GM18498 (cell line): ENCODE data around the gene ANKEF1.
"Not testable (repeated sequence)": the region's sequence is repeated elsewhere in the genome, so short reads cannot be mapped to it uniquely, and the experiment has no call there.

Experiments used
- ATAC-seq: cut with Tn5 transposase; IDR thresholded peaks from one replicate; pipeline ENCODE4 v1.9.1; 2021; ENCODE audit warnings: mild to moderate bottlenecking, moderate library complexity; ENCODE audit not compliant: unreplicated experiment

ANKEF1 gene

DNA sequence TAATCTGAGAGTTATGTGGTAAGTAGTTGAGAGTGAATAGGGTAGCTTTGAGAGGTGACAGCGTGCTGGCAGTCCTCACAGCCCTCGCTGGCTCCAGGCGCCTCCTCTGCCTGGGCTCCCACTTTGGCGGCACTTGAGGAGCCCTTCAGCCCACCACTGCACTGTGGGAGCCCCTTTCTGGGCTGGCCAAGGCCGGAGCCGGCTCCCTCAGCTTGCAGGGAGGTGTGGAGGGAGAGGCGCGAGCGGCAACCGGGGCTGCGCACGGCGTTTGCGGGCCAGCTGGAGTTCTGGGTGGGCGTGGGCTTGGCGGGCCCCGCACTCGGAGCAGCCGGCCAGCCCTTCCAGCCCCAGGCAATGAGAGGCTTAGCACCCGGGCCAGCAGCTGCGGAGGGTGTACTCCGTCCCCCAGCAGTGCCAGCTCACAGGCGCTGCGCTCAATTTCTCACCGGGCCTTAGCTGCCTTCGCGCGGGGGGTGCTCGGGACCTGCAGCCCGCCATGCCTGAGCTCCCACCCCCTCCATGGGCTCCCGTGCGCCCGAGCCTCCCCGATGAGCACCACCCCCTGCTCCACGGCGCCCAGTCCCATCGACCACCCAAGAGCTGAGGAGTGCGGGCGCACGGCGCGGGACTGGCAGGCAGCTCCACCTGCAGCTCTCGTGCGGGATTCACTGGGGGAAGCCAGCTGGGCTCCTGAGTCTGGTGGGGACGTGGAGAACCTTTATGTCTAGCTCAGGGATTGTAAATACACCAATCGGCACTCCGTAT is 3.2 kb upstream of the ANKEF1 start:
- ATAC-seq = not testable (repeated sequence)

DNA sequence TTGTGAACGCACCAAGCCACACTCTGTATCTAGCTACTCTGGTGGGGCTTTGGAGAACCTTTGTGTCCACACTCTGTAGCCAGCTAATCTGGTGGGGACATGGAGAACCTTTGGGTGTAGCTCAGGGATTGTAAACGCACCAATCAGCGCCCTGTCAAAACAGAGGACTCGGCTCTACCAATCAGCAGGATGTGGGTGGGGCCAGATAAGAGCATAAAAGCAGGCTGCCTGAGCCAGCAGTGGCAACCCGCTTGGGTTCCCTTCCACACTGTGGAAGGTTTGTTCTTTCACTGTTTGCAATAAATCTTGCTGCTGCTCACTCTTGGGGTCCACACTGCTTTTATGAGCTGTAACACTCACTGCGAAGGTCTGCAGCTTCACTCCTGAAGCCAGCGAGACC is 2.5 kb upstream of the ANKEF1 start:
- ATAC-seq = not testable (repeated sequence)

DNA sequence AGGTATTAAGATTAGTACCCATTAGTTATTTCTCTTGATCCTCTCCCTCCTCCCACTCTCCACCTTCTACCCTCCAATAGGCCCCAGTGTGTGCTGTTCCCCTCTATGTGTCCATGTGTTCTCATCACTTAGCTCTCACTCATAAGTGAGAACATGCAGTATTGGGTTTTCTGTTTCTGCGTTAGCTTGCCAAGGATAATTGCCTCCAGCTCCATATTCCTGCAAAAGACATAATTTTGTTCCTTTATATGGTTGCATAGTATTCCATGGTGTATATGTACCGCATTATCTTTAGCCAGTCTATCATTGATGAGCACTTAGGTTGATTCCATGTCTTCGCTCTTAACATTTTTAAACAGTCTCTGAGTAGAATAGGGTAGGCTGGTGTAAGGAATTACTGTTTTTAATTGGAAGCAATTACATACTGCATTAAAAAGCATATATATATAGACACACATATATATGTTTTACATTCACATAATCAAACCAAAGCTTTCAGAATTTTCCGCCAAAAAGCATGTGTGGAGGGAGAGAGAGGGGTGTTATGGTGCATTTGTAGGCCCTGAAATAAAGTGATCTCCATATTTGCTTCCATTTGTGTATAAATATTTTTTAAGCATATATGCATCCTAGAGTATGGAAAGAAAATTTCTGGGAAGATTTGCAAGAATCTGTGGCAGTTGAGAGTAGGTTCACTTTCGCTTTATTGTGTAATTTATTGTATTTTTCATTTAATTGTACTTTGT is 709 bp upstream of the ANKEF1 start:
- ATAC-seq = no peak

DNA sequence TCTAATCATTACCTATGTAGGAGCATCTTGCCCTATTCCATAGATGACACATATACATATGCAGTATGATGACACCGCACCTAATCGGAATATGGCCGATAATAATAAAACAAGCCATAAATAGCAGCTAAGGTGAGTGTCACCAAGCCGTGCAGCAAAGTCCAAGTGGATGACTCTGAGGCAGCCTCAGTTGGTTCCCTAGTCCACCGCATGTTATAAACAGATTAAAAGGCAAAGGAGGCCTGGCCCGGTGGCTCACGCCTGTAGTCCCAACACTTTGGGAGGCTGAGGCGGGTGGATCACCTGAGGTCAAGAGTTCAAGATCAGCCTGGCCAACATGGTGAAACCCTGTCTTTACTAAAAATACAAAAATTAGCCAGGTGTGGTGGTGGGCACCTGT is 1.5 kb downstream of the ANKEF1 start:
- ATAC-seq = not testable (repeated sequence)

DNA sequence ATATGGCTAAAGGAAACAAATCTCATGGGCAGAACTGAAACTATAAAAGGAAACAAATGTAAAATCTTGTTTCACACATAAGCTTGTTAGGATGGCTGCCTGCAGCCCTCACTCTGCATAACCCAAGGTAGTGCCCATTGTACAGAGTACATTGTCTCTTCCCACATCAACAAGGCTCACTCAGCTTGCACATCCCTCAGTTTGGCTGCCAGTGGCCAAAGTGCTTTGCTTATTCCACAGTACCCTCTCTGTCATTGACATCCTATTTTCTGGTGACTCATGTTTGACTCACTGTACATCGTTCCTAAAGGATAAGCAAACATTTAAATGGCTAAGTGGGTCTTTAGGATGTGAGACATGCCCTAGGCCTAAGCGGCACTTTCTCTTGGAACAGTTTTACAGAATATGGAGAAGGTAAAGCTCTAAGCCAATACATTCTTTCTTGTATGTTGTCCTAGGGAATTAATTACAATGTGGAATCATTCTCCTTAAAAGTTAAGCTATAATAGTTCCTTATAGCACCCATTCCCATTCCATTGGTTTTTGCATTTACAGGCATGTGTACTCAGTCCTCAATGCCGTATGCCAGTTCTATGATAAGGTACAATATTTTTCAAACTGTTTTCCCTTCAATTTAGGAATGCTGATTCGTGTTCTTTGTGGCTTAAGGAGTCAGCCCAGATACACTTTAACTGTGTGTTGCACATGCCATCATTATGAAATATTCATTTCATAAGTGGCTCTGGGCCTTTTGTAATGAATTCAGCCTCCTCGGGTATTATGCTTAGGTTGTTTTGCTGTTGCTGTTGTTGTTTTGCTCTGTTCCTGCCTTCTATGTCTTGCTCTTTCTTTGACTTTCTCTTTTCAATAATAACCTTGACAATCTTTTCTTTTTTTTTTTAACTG is 5.5 kb downstream of the ANKEF1 start:
- ATAC-seq = no peak

DNA sequence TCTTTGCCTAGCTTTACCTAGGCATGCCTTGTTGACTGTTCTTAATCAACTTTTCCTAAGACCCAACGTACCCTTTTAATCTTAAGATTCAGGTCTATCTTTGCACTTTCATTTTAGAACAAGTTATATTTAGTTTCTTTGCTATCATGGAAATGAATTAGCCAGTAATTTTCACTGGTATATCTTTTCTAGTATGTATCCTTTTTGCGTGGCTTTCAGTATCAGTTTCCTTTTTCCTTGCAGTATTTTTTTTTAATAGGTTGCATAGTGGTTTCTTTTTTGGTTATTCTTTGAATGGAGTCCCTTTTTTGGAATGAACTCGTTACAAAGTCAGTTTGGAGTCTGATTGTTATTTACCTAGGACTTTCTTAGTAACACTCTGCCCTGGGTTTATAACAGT is 7.3 kb downstream of the ANKEF1 start:
- no peak for ATAC-seq

DNA sequence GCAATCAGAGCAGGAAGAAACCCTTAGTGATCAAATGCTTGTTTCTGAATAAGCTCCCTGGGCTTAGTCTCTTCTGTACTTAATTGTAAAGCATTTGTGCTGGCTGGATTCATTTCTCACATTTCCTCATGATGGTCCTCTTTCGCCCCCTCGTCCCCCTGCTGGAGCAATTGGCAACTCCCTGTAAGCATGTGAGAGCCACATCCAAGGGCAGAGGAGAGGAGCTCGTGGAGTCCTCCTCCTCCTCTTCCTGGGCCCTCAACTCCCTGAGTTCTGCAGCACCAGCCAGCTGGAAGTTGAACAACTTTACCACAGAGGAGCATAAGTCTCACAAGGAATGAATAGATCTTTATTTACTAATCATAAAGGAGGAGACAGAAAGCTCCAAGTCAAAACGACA is 12.6 kb downstream of the ANKEF1 start:
- no peak for ATAC-seq

DNA sequence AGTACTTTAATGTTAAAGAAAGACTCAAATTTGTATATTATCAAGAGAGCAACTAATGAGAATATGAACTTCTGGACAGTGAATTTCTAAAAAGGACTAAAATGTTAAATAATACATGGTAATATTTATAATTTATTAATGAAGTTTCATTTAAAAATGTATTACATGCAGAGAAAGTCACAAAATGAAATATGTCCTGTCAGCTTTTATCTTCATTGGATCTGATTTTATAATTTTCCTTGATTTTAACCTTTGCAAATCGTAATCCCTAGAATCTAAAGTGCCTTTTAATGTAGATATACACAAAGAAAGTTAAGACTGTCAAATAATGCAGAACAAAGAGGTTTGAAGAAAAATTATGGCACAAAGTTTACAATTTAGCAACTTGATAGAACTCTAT is 16.4 kb downstream of the ANKEF1 start:
- ATAC-seq = no peak

DNA sequence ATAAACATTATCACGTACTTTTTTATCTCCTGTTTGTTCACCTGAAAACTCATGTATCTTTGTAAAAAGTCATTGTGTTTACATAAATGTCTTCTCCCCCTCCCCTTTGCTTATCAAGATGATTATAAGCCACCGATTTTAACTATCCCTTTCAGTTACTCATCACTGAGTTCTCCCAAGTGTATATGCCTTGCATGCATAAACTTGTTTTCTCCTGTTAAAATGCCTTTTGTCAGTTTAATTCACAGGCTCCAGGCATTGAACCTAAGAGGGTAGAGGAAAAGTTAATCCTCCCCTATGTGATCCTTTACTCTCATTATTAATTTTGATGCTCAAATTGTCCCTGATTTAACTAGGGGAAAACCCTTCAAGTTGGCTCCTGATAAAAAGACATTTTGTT is 24.2 kb downstream of the ANKEF1 start:
- ATAC-seq = no peak

DNA sequence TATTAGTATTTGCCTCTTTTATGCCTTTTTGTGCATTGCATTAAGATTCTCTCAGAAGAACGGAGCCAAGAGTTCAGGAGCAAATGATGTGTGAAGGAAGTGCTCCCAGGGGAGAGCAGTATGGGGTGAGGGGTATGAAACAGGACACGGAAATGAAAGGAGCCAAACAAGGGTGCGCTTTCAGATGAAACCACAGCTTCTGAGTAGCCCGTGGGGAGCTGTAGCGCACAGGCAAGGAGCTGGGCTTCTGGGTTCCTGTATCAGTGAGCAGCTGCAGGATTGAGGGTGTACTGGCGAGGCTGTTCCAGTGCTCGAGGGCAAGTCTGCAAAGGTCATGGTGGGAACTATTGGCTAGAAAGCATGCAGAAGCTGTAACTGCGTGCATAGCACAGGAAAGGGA is 25.4 kb downstream of the ANKEF1 start:
- ATAC-seq = peak; percentile 87

DNA sequence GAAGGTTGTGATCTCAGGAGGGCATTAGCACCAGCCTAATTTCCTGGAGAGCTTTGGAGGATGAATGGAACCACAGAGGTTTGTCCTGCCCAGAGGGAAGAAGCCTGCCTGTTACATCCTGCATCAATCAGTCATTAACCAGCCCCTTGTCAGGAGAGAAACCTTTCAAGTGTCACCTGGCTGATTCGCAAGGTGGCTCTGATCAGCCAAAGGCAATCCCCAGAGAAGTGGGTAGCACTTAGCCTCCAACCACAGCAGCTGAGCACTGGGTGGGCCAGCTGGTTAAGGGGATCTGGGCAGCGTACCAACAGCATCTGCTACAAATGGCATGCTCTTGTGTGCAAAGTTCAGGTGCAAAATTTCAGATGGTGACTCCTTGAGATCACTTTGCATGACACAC is 26.9 kb downstream of the ANKEF1 start:
- no peak for ATAC-seq

DNA sequence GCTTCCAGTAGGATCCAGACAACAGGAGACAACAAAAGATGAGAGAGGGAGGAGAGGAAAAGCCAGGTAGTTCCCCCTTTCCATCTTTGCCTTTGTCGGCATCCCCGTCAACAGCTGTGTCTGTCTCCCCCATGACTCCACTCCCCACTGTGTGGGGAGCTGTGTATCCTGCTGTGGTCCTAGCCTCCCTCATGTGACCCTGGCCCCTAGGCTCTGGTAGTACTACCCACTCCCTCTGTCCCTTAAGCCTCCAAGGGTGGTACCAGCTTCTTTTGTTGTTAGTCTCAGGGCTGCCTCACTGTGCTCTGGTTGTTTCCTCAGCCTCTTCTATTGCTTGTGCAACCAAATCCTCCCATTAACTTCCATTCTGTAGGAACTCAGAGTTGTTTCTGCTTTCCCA is 28.7 kb downstream of the ANKEF1 start:
- no peak for ATAC-seq

DNA sequence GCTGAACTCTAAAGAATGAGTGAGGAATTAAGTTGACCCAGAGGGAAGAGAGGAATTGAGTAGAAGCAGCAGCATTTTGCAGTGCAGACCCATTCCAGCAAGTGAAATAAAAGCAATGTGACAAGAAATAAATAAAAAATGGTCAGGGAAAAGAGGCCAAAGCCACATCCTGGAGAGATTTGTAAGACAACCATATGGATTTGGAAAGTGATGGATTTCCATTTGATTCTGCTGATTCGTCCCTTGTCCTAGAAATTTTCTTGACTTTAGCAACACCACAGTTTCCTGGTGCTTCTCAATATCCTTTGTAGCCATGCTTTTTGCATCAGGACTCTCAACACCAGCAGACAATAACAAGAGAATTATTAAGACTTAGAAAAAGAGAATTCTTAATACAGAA is 29.8 kb downstream of the ANKEF1 start:
- no peak for ATAC-seq

DNA sequence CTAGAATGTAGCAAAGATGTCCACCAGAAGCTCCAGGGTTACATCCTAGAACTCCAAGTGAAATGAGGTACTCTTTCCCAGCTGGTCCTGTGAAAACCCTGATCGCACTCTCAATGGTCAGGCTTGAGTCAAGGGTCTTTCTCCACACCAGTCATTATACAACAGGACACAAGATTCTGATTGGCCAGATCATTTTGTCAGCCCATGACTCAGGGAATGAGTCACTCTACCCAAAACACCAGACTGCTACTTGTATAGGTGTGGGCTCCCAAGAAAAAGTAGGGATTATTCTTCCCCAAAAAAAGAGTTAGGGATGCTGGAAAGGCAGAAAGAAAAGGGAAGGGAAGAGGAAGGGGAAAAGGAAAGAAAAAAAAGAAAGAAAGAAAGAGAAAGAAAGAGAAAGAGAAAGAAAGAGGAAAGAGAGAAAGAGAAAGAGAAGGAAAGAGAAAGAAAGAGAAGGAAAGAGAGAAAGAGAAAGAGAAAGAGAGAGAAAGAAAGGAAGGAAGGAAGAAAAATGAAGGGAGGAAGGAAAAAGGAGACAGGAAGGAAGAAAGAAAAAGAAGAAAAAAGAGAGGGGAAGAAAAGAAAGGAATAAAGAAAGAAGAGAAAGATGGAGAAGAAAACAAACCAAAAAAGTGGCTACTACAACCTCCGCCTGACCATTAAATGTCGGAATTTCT is 30.5 kb downstream of the ANKEF1 start:
- no peak for ATAC-seq

DNA sequence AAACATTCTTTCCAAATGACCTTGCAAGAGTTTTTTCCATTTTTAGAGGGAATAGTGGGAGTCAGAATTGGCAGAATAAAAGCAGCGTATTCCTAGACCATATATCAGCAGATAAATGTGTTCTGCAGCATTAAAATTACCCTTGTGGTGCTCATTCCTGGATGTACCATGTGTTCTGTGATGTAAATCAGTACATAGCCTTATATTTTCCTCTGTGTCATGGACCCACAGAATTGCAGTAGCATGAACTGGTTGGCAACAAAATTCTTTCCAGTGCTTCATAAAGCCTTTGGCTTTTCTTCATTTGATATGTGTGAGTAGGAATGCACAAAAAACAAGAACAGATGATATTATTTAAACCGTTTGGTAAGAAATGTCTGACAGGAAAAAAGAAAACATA is 32.5 kb downstream of the ANKEF1 start:
- no peak for ATAC-seq

DNA sequence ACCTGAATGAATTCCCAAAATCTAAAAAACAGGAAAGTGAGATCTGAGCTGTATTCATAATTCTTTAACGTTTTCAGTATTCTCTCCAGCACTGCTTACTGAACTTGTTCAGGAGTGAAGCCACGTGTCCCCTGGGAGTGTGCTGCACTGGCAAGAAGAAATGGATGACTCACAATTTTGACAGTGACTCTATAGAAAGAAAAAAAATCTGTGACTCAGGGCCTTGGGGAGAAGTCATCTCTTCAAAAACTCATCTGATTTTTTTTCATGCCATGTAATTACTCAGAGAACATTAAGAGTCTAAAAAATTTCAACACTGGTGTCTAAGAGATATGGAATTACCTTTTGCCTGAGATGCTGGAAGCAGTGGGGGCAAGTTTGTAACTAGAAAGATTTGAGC is 39.7 kb downstream of the ANKEF1 start:
- ATAC-seq = no peak

DNA sequence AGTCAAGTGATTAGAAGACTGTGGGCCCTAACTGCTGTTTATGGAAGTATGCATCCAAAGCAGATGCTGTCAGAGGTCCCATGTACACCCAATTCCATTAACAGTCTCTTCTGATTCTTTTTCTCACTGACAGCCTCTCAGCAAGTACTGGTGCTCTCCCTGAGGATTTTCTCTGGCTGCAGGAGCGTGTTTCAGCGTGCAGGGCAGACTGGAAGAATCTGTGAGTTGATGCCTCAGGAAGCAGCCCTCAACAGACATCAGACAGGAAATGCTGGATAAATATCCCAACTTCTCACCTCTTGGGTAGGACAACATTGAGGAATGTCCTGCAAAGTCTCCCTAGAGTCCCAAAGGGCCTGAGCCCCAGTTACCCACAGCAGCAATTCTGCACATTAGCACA is 40.8 kb downstream of the ANKEF1 start:
- no peak for ATAC-seq

DNA sequence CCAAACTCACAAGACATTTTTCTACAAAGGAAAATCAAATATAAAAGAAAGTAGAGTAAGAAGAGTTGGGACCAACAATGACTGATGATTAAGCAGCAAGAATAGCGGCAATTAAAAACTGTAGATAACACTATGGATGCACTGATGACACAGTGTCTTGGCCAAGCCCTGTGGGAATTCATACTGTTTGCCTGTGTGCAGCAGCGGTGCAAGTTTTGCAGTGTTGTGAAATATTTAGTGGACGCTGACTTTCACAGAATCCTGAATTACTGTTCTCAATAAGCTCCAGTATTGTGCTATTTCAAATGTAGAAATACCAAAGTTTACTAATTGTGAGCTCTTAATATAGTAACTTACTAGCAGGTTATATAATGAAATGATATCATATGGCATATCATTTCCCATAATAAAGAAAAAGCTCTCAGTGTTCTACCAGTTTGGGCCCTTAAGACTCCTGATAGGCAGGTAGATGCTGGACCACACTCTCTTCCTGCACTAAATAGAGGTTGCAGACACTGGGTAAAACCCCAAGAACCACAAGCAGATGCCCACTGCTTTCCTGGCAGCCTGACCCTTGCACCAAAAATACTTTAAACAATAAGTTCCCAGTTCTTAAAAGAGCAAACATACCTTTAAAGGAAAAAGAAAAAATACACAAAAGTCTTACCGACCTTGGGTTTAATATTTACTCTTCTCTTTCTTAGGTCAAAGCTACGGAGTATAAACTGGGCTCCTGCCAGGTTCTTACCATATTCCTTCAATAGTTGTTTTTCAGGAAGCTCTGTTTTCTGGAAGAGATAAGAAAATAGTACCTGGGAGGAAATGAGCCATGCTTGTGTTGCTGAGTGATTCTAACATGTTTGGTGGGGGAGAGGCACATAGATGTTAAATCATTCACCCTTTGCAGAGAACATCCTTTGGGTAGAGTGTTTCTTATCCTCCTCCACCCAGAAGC is 41.6 kb downstream of the ANKEF1 start:
- no peak for ATAC-seq

DNA sequence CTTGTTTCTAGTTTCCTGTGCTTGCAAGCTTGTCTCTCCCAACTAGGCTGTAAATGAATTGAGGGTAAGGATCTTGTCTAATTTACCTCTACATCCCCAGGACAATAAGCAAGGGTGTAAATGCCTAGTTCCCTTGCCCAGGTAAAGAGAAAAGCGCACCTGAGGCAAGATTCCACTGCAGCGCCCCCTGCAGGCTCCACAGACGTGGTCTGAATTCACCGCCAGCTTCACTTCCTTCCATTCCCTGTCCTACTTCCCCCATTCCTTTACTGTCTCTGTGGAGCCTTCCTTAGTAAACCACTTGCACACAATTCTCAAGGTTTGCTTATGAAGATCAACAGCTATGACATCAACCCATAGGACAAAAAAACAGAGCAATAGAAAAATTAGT is 42.3 kb downstream of the ANKEF1 start:
- ATAC-seq = no peak

DNA sequence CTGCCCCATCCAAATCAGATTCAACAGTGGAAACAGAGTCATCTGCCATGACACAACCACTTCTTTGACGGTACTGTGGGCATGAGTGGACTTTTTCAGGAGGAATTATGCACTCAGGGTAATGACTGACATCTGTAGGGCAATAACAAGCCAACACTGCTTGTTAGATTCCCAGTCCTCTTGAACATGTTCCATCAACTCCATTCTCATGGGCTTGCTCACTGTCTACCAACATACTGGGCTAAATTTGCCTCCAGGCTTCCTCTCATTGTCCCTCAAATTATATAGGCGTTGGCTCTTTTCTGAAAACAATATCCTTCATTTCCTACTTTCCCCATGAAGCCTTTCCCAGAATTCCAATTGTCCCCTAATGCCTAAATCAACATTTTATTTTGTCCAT is 43.1 kb downstream of the ANKEF1 start:
- ATAC-seq = no peak
